ENCODE data around the gene LRRC4B.

Gene LRRC4B

DNA sequence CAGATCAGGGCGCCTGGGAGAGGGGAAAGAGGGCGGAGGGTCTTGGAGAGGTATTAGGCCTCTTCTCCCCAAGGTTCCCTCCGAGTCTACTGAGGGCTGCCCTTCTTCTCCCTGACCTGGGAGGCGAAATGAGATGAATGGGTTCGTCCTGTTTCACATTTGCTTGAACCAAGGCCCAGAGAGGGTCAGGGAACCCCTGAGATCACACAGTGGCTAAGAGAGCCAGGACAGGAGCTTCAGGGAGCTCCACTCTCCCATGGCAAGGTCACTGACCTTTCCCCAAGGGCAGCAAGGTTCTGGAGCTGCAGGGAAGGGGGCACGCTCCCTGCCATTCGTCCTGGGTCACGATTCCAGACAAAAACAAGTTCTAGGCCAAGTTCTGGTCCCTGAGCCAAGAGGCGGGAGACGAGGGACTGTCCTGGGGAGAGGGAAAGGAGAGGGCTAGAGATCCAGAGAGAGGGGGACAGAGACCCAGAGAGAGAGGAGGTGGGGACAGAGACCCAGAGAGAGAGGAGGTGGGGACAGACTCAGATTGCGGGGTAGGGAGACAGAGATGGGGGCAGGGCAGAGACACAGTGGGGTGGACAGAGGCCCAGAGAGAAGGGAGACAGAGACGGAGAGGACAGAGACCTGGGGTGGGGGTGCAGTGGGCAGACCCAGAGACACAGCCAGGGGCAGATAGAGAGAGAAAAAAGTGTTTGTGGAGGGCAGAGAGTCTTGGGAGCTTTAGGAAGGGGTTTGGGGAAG is 55.1 kb downstream of the LRRC4B start:
- Histone ChIP-seq H3K36me3 (peaks cover 17% of the 10 kb centered on the region), H3K27me3 (ENCODE audit: insufficient read depth, low read depth, severe bottlenecking) (no peaks in the 10 kb centered on the region), H3K4me3 (ENCODE audit: low read depth, low read length) (no peak overlapping the region), H3K9me3 (ENCODE audit: severe bottlenecking) (no peaks in the 10 kb centered on the region), H3K27ac (no peak overlapping the region)
- no peak for DNase-seq
- TF ChIP-seq, protein P1, sequence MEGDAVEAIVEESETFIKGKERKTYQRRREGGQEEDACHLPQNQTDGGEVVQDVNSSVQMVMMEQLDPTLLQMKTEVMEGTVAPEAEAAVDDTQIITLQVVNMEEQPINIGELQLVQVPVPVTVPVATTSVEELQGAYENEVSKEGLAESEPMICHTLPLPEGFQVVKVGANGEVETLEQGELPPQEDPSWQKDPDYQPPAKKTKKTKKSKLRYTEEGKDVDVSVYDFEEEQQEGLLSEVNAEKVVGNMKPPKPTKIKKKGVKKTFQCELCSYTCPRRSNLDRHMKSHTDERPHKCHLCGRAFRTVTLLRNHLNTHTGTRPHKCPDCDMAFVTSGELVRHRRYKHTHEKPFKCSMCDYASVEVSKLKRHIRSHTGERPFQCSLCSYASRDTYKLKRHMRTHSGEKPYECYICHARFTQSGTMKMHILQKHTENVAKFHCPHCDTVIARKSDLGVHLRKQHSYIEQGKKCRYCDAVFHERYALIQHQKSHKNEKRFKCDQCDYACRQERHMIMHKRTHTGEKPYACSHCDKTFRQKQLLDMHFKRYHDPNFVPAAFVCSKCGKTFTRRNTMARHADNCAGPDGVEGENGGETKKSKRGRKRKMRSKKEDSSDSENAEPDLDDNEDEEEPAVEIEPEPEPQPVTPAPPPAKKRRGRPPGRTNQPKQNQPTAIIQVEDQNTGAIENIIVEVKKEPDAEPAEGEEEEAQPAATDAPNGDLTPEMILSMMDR (IDR thresholded peaks at IDR 0.05; ENCODE audit: low read depth, low read length): no peak

DNA sequence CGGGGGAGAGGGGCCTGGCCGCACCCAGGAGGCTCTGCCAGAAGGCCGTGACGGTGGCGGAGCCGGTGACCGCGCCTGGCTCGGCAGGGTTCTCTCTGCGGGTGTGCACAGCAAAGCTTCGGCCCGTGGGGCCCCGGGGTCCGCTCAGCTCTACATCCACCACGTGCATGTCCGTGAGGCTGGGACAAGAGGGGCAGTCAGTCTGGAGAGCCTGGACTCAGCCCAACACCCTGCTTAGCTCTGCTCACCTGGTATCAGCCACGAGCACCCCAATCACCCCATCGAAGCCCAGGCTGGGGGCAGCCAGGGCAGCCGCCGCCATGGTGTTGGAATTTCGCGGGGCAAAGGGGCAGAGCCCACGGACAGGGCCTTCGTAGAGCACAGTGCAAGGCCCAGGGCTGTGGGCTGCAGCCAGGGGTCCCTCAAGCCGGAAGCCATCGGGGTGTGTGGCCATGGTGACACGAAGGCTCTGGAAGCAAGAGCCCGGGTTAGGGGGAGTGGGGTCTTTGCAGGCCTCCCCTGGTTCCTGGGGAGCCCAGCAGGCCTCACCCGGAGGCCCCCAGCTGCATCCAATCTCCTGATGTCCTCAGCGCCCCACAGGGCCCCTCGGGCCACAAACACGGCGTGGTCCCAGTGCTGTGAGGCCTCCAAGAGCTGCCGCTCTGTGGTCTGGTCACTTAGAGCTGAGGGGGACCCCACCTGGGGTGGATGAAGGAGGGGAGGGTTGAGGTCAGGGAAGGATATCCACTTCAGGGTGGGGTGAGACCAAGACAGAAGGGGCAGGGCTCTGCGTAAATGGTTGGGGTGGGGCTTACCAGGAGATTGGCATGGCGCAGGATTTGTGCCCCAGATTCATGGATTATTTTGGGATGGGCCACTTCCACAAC is 55.9 kb downstream of the LRRC4B start:
- Histone ChIP-seq H3K36me3 (peaks cover 9% of the 10 kb centered on the region), H3K27me3 (ENCODE audit: insufficient read depth, low read depth, severe bottlenecking) (no peaks in the 10 kb centered on the region), H3K4me3 (ENCODE audit: low read depth, low read length) (no peak overlapping the region; the same call in 1 of the 2 replicates), H3K27ac (peak overlapping the region; percentile 22; the same call in 1 of the 2 replicates), H3K9me3 (ENCODE audit: severe bottlenecking) (no peaks in the 10 kb centered on the region)
- DNase-seq: no peak
- TF ChIP-seq, protein P1 (IDR thresholded peaks at IDR 0.05; ENCODE audit: low read depth, low read length): no peak

DNA sequence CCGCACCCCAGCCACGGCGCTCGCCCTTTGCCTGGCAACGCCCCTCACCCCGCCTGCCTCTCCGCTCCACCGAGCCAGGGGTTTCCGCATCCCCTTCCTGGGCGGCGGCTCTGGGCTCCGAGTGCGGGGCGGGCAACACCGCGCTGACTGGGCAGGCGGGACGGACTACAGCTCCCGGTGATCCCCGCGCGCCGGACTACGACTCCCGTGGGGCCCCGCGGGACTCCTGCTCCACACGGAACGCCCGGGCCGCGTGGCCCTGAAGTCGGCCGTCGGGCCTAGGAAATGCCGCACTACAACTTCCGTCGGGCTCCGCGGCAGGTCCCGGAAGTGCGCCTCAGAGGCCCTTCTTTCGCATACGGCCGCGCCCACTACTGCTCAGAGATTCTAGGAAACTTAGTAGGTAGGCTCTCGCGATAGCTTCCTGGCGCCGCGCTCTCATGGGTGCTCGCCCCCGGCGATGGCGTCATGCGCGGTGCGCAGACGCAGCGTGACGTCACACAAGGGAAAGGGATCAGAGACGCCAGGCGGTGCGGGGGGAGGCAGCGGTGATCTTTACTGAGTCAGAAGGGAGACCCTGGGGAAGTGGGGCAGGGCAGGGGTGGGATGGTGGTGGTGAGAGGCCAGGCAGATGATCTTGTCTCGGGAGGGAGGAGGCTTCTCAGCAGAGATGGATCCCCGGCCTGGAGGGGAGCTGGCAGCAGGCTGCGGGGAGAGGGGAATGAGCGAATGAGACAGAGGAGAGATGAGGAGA is 57.0 kb downstream of the LRRC4B start, which contains the start of gene JOSD2:
TSS of gene JOSD2 (minus strand) at position 123 of the 754 bp plus-strand sequence. CDS start 760 bp downstream, outside the sequence.
- peak; percentile 99 for DNase-seq
- H3K27ac ChIP-seq: peak within 1 kb of the TSS; percentile 70

DNA sequence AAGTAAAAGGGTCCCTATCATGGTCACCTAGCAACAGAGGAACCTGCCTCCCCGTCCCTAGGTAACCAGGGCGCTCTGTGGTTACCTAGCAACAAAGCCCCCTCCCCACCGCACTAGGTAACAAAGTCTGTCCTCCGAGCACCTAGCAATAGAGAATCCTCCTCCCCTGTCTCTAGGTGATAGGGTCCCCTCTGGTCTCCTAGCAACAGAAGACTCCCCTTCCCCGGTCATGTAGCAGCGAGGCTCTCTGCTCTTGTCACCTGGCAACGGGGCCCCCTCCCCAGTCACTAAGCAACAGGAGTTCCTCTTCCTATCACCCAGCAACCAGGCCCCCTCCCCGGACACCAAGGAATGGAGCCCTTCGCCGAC is 57.6 kb downstream of the LRRC4B start:
- TF ChIP-seq, protein P1 (IDR thresholded peaks at IDR 0.05; ENCODE audit: low read depth, low read length): no peak
- Histone ChIP-seq H3K36me3 (no peaks in the 10 kb centered on the region), H3K4me3 (ENCODE audit: low read depth, low read length) (peak overlapping the region; percentile 71), H3K27ac (peak overlapping the region; percentile 38), H3K9me3 (ENCODE audit: severe bottlenecking) (no peaks in the 10 kb centered on the region), H3K27me3 (ENCODE audit: insufficient read depth, low read depth, severe bottlenecking) (no peaks in the 10 kb centered on the region)
- no peak for DNase-seq

More for the DNA sequence above, 57.0 kb downstream of the LRRC4B start, which contains the start of gene JOSD2:
- TF ChIP-seq, protein P1 (IDR thresholded peaks at IDR 0.05; ENCODE audit: low read depth, low read length): no peak
- Histone ChIP-seq H3K4me3 (ENCODE audit: low read depth, low read length) (peak within 1 kb of the TSS; percentile 71), H3K9me3 (ENCODE audit: severe bottlenecking) (no peaks in the 10 kb centered on the region), H3K27me3 (ENCODE audit: insufficient read depth, low read depth, severe bottlenecking) (no peaks in the 10 kb centered on the region), H3K36me3 (peaks cover 3% of the 10 kb centered on the region; the same call in 1 of the 2 replicates)

DNA sequence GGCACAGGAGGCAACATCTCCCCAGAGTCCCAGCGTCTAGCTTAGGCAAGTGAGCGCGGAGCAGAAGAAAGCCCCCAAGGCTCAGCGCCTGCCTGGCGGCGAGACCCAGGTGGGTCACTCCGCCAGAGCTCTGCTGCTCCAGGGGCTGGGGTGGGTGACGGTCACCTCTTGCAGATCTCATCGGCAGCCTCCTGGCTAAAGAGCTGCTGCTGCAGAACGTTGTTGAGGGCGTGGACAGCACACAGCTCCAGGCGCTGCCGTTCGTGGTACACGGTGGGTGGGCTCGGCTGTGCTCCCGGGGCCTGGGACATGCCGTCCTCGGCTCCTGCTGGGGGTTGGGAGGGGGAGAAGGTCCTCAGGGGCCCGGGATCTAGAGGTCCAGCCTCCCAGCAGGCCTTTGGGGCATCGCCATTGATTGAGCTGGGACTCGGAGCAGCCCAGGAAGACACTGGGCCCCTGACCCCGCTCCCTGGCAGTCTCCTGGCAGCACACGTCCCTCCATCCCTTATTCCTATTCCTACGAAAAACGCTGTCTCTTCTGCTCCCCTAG is 58.0 kb downstream of the LRRC4B start:
- H3K27ac ChIP-seq: no peak overlapping the region
- no peaks in the 10 kb centered on the region for H3K9me3 ChIP-seq (ENCODE audit: severe bottlenecking)
- H3K4me3 ChIP-seq (ENCODE audit: low read depth, low read length): peak overlapping the region; percentile 71
- no peaks in the 10 kb centered on the region for H3K36me3 ChIP-seq
- H3K27me3 ChIP-seq (ENCODE audit: insufficient read depth, low read depth, severe bottlenecking): no peaks in the 10 kb centered on the region
- TF ChIP-seq, protein P1 (IDR thresholded peaks at IDR 0.05; ENCODE audit: low read depth, low read length): no peak
- no peak for DNase-seq
